IMR-90 (cell line): ENCODE measurements around the gene BLVRA. TPM values are rescaled to one million over a fixed set of nuclear protein-coding genes. Genes with fewer than 3 reads are reported as not detected.

ENCODE experiments used
- ATAC-seq: fragments of 200-7000 bp; cut with Tn5 transposase; 2 replicates; pipeline ENCODE4 v1.9.1; 2020; ENCODE audit warnings: low read depth, mild to moderate bottlenecking, moderate library complexity
- BruUV-seq: library from RNA; stranded (reverse); fragments of 400-500 nt; replicated peaks from 2 replicates; lab custom pipeline; 2021; lab: Mats Ljungman, UMichigan
- CTCF ChIA-PET: fragments of 300-600 bp; formaldehyde crosslinking; extraction: SDS; loops from one replicate; lab custom pipeline; 2021; ENCODE audit warnings: antibody characterized with exemption; lab: Yijun Ruan, JAX
- POLR2A ChIA-PET: fragments of 300-600 bp; sonication (Branson Sonifier 250); formaldehyde crosslinking; loops from one replicate; lab custom pipeline; 2022; ENCODE audit warnings: antibody characterized with exemption; ENCODE audit not compliant: unreplicated experiment; lab: Charles Lee
- DNase-seq: peaks from one replicate; pipeline ENCODE4 v3.0.0; 2013
- H2AFZ ChIP-seq: replicated peaks from 2 replicates; pipeline ENCODE3; 2013; ENCODE audit warnings: low read length, mild to moderate bottlenecking; ENCODE audit not compliant: poor library complexity
- H2AK5ac ChIP-seq: 2 replicates; pipeline ENCODE4 v1.6.1; 2013; ENCODE audit warnings: low read depth, low read length, inconsistent platforms
- H2AK9ac ChIP-seq: replicated peaks from 2 replicates; pipeline ENCODE3; 2013; ENCODE audit warnings: mild to moderate bottlenecking, low read depth, low read length, moderate library complexity; ENCODE audit not compliant: poor library complexity
- H2BK120ac ChIP-seq: 2 replicates; pipeline ENCODE4 v1.6.1; 2013; ENCODE audit warnings: low read depth, low read length, inconsistent platforms
- H2BK15ac ChIP-seq: 3 replicates; pipeline ENCODE4 v1.6.1; 2013; ENCODE audit warnings: low read depth, low read length, inconsistent platforms
- H2BK20ac ChIP-seq: 2 replicates; pipeline ENCODE4 v1.6.1; 2013; ENCODE audit warnings: low read depth, mild to moderate bottlenecking, inconsistent platforms, low read length, moderate library complexity
- H2BK5ac ChIP-seq: 2 replicates; pipeline ENCODE4 v1.6.1; 2013; ENCODE audit warnings: mild to moderate bottlenecking, low read depth, low read length, inconsistent platforms; ENCODE audit not compliant: poor library complexity, severe bottlenecking
- H3K14ac ChIP-seq: replicated peaks from 2 replicates; pipeline ENCODE4 v1.6.1; 2013; ENCODE audit warnings: low read depth, low read length, inconsistent platforms
- H3K18ac ChIP-seq: 2 replicates; pipeline ENCODE4 v1.6.1; 2013; ENCODE audit warnings: low read depth, low read length, control low read depth
- H3K23ac ChIP-seq: 2 replicates; pipeline ENCODE4 v1.6.1; 2013; ENCODE audit warnings: low read depth, low read length, inconsistent platforms
- H3K27ac ChIP-seq: 2 replicates; pipeline ENCODE4 v1.5.1; 2013; ENCODE audit warnings: mild to moderate bottlenecking, control low read depth, low read length; ENCODE audit not compliant: insufficient read depth
- H3K27me3 ChIP-seq: 2 replicates; pipeline ENCODE4 v1.6.1; 2013; ENCODE audit warnings: low read length; ENCODE audit not compliant: control insufficient read depth, insufficient read depth
- H3K36me3 ChIP-seq: 2 replicates; pipeline ENCODE4 v1.6.1; 2013; ENCODE audit warnings: low read length, mixed read lengths; ENCODE audit not compliant: control insufficient read depth, insufficient read depth
- H3K4ac ChIP-seq: 2 replicates; pipeline ENCODE4 v1.6.1; 2013; ENCODE audit warnings: low read depth, low read length, inconsistent platforms
- H3K4me1 ChIP-seq: 2 replicates; pipeline ENCODE4 v1.6.1; 2013; ENCODE audit warnings: low read length, mixed read lengths; ENCODE audit not compliant: control insufficient read depth, insufficient read depth
- H3K4me2 ChIP-seq: 2 replicates; pipeline ENCODE4 v1.6.1; 2013; ENCODE audit warnings: low read depth, mild to moderate bottlenecking, control low read depth, low read length, moderate library complexity
- H3K4me3 ChIP-seq: 2 replicates; pipeline ENCODE4 v1.5.1; 2013; ENCODE audit warnings: low read depth, mild to moderate bottlenecking, control low read depth, low read length, moderate library complexity; ENCODE audit not compliant: insufficient read depth
- H3K56ac ChIP-seq: 2 replicates; pipeline ENCODE4 v1.6.1; 2013; ENCODE audit warnings: low read length, inconsistent platforms; ENCODE audit not compliant: insufficient read depth; ENCODE audit errors: extremely low read depth
- H3K79me1 ChIP-seq, 2 experiments: 2 replicates each; pipeline ENCODE4 v1.6.1; 2013; ENCODE audit warnings: low read length in 2 of 2, inconsistent platforms in 1 of 2, low read depth in 1 of 2
- H3K9ac ChIP-seq: 2 replicates; pipeline ENCODE4 v1.6.1; 2013; ENCODE audit warnings: low read depth, low read length, control low read depth
- H3K9me1 ChIP-seq: 2 replicates; pipeline ENCODE4 v1.6.1; 2013; ENCODE audit warnings: low read length, inconsistent platforms; ENCODE audit not compliant: insufficient read depth
- H3K9me3 ChIP-seq: 2 replicates; pipeline ENCODE4 v1.6.1; 2013; ENCODE audit warnings: low read length; ENCODE audit not compliant: control insufficient read depth, insufficient read depth
- H4K20me1 ChIP-seq: 2 replicates; pipeline ENCODE4 v1.6.1; 2013; ENCODE audit warnings: low read length, inconsistent platforms; ENCODE audit not compliant: insufficient read depth
- H4K5ac ChIP-seq: 2 replicates; pipeline ENCODE4 v1.6.1; 2013; ENCODE audit warnings: mild to moderate bottlenecking, low read depth, low read length, control low read depth
- H4K8ac ChIP-seq, 2 experiments: 2 replicates each; pipeline ENCODE4 v1.6.1; 2013; ENCODE audit warnings: low read depth in 2 of 2, low read length in 2 of 2, control low read depth in 1 of 2, inconsistent platforms in 1 of 2
- H4K91ac ChIP-seq: 2 replicates; pipeline ENCODE4 v1.6.1; 2013; ENCODE audit warnings: low read depth, low read length, inconsistent platforms; ENCODE audit not compliant: insufficient read depth
- BHLHE40 ChIP-seq: fragments of 150-350 bp; IDR thresholded peaks from 2 replicates; pipeline ENCODE4 v1.6.1; 2016; ENCODE audit warnings: mild to moderate bottlenecking, low read depth, low read length
- CEBPB ChIP-seq: IDR thresholded peaks from 2 replicates; pipeline ENCODE4 v1.6.1; 2012; ENCODE audit warnings: low read depth, low read length, improper control_type of control experiment
- CHD1 ChIP-seq: IDR thresholded peaks from 2 replicates; pipeline ENCODE4 v1.6.1; 2012; ENCODE audit warnings: low read depth, low read length, improper control_type of control experiment
- CTCF ChIP-seq: conservative IDR thresholded peaks from 2 replicates; pipeline ENCODE4 v1.5.1; 2012; ENCODE audit warnings: mild to moderate bottlenecking, low read depth, low read length, improper control_type of control experiment
- FOS ChIP-seq: fragments of 150-350 bp; IDR thresholded peaks from 2 replicates; pipeline ENCODE4 v1.6.1; 2016; ENCODE audit warnings: low read depth, low read length
- MAFK ChIP-seq: IDR thresholded peaks from 2 replicates; pipeline ENCODE4 v1.6.1; 2012; ENCODE audit warnings: low read depth, low read length, improper control_type of control experiment
- MAZ ChIP-seq: IDR thresholded peaks from 2 replicates; pipeline ENCODE4 v1.6.1; 2012; ENCODE audit warnings: low read depth, mild to moderate bottlenecking, low read length, improper control_type of control experiment, moderate library complexity, borderline replicate concordance
- MXI1 ChIP-seq: IDR thresholded peaks from 2 replicates; pipeline ENCODE4 v1.6.1; 2012; ENCODE audit warnings: low read depth, mild to moderate bottlenecking, low read length, moderate library complexity, borderline replicate concordance
- NFE2L2 ChIP-seq: fragments of 150-350 bp; IDR thresholded peaks from 2 replicates; pipeline ENCODE4 v1.6.1; 2016; ENCODE audit warnings: low read depth, mild to moderate bottlenecking, low read length
- POLR2A ChIP-seq: IDR thresholded peaks from 2 replicates; pipeline ENCODE4 v1.6.1; 2012; ENCODE audit warnings: mild to moderate bottlenecking, low read depth, low read length
- RFX5 ChIP-seq: IDR thresholded peaks from 2 replicates; pipeline ENCODE4 v1.8.0; 2012; ENCODE audit warnings: low read depth, mild to moderate bottlenecking, low read length, moderate library complexity
- SMC3 ChIP-seq: fragments of 150-350 bp; IDR thresholded peaks from 2 replicates; pipeline ENCODE4 v1.6.1; 2016; ENCODE audit warnings: low read depth, mild to moderate bottlenecking, antibody characterized with exemption, low read length, moderate library complexity
- USF2 ChIP-seq: fragments of 150-350 bp; IDR thresholded peaks from 2 replicates; pipeline ENCODE4 v1.6.1; 2017; ENCODE audit warnings: mild to moderate bottlenecking, antibody characterized with exemption, low read length, low read depth
- WGBS, 2 experiments: methylation state at CpG; one replicate each; pipeline versions ENCODE4 v1.1.5 to v1.1.7; 2013; ENCODE audit warnings: missing lambda C conversion rate in 2 of 2; ENCODE audit not compliant: insufficient read length in 1 of 2; ENCODE audit errors: extremely low coverage in 2 of 2; 5-methylcytosine and 5-hydroxymethylcytosine counted together
- dilution Hi-C: fragments of 300-500 bp; cut with HindIII; formaldehyde crosslinking; loops from one replicate; pipeline ENCODE4 v1.14.3; 2018; ENCODE audit warnings: low sequenced_read_pairs; ENCODE audit not compliant: unreplicated experiment
- in situ Hi-C: fragments of 300-500 bp; cut with MboI; formaldehyde crosslinking; loops from 3 replicates; pipeline ENCODE4 v1.14.3; 2019; ENCODE audit warnings: low sequenced_read_pairs, inconsistent platforms, mixed read lengths
- intact Hi-C: fragments of 100-400 bp; cut with micrococcal nuclease; formaldehyde crosslinking; loops from 2 replicates; pipeline ENCODE4 v1.10.0; 2022
- polyA plus RNA-seq, 3 experiments: library from polyadenylated mRNA; depleted of rRNA; stranded (reverse); fragments of >200 nt; gene quantifications; 2 replicates each; pipeline ENCODE4 v1.2.3, GENCODE V29; 2012; ENCODE audit warnings: low replicate concordance in 1 of 3
- total RNA-seq: library from RNA; depleted of rRNA; stranded (reverse); fragments of >200 nt; gene quantifications from 2 replicates; pipeline ENCODE4 v1.2.3, GENCODE V29; 2012

The BLVRA gene
- total and polyA plus RNA-seq, 2 of the 4 experiments (the other 2 are of a cell fraction), result 32.3 to 47.1 TPM

- Histone ChIP-seq H3K9me3 (no peaks in the 10 kb centered on the region), H4K8ac (no peak overlapping the region), H3K4me2 (no peak overlapping the region), H3K4me1 (peaks cover 9% of the 10 kb centered on the region), H2BK20ac (no peak overlapping the region), H2BK120ac (no peak overlapping the region), H3K9ac (no peak overlapping the region), H2BK15ac (no peak overlapping the region), H3K4ac (no peak overlapping the region), H2AK9ac (no peak overlapping the region), H3K27ac (no peak overlapping the region), H3K18ac (no peak overlapping the region), H4K20me1 (no peaks in the 10 kb centered on the region; the same call in 1 of the 2 replicates), H3K23ac (no peak overlapping the region), H2AK5ac (no peak overlapping the region), H3K79me1 (peaks cover 5 to 16% of the 10 kb centered on the region in 2 experiments; a peak in 3 of 4 replicates), H3K4me3 (no peak overlapping the region), H3K27me3 (no peaks in the 10 kb centered on the region), H2AFZ (no peak overlapping the region), H4K91ac (no peak overlapping the region), H4K5ac (no peak overlapping the region), H3K36me3 (no peaks in the 10 kb centered on the region), H2BK5ac (no peak overlapping the region), H3K9me1 (peaks cover 10% of the 10 kb centered on the region; the same call in 1 of the 2 replicates), H3K56ac (no peak overlapping the region), H3K14ac (no peak overlapping the region)
- ATAC-seq (no peak), DNase-seq (no peak)
- intact Hi-C loops, result no loop called here
- BruUV-seq, result no TSS peak
- CTCF ChIA-PET, result no interaction called here
- in situ Hi-C loops, result no loop called here
- dilution Hi-C loops, result no loop called here
- whole genome bisulfite sequencing, 2 experiments, result 80% methylated on average over 1 of the region's 8 CpGs; no CpG with 5 or more reads in 1 of the 2 experiments
- TF ChIP-seq FOS, result no peak
- no peak for TF ChIP-seq CHD1
- no peak for TF ChIP-seq CTCF
- no peak for TF ChIP-seq MAFK
- TF ChIP-seq MAZ, result no peak
- no peak for TF ChIP-seq SMC3
- no peak for TF ChIP-seq MXI1
- TF ChIP-seq CEBPB, result no peak
- no peak for TF ChIP-seq USF2
- no peak for TF ChIP-seq BHLHE40
- TF ChIP-seq POLR2A, result no peak
- TF ChIP-seq NFE2L2, result no peak
- TF ChIP-seq RFX5, result no peak
- POLR2A ChIA-PET, result no interaction called here
Observed at GRCh38 chr7:43766564-43766963, 8.1 kb downstream of the BLVRA start.
